GM21619 (cell line): Measurements from ENCODE around the gene NEURL3.

ENCODE experiments used
- ATAC-seq: cut with Tn5 transposase; IDR thresholded peaks from one replicate; pipeline ENCODE4 v1.9.1; 2021; ENCODE audit not compliant: unreplicated experiment

The NEURL3 gene

GRCh38 chr2:96528006-96528699 lies 23.0 kb upstream of the NEURL3 start:
- ATAC-seq = no peak

GRCh38 chr2:96527286-96528005 lies 22.3 kb upstream of the NEURL3 start:
- ATAC-seq = peak; percentile 30

- no peak for ATAC-seq
These were observed 21.6 kb upstream of the NEURL3 start for GRCh38 chr2:96526615-96527285.

GRCh38 chr2:96526101-96526591 lies 21.0 kb upstream of the NEURL3 start:
- no peak for ATAC-seq

GRCh38 chr2:96525211-96525507 lies 20.0 kb upstream of the NEURL3 start:
- no peak for ATAC-seq

GRCh38 chr2:96524482-96525210 lies 19.5 kb upstream of the NEURL3 start:
- ATAC-seq = no peak

GRCh38 chr2:96523659-96524481 lies 18.7 kb upstream of the NEURL3 start:
- ATAC-seq = no peak

- ATAC-seq = no peak
These were observed 17.4 kb upstream of the NEURL3 start for GRCh38 chr2:96522304-96523203.

- ATAC-seq = no peak
These were observed 16.1 kb upstream of the NEURL3 start for GRCh38 chr2:96521219-96521618.

GRCh38 chr2:96520697-96521096 lies 15.5 kb upstream of the NEURL3 start:
- ATAC-seq = no peak

- no peak for ATAC-seq
These were observed 15.1 kb upstream of the NEURL3 start for GRCh38 chr2:96520231-96520630.

GRCh38 chr2:96517079-96517478 lies 11.9 kb upstream of the NEURL3 start:
- no peak for ATAC-seq

- no peak for ATAC-seq
These were observed 9.4 kb upstream of the NEURL3 start for GRCh38 chr2:96514521-96514920.

- no peak for ATAC-seq
These were observed 7.2 kb upstream of the NEURL3 start for GRCh38 chr2:96512341-96512740.

- no peak for ATAC-seq
These were observed 6.7 kb upstream of the NEURL3 start for GRCh38 chr2:96511851-96512250.

- no peak for ATAC-seq
These were observed 5.9 kb upstream of the NEURL3 start for GRCh38 chr2:96510931-96511595.

GRCh38 chr2:96509847-96510230 lies 4.7 kb upstream of the NEURL3 start:
- no peak for ATAC-seq

- peak; percentile 61 for ATAC-seq
These were observed 4.1 kb upstream of the NEURL3 start for GRCh38 chr2:96509114-96509846.
